ENCODE data around the gene ANKFY1.

ANKFY1 gene

GRCh38 chr17:4177806-4178205 is 86.0 kb downstream of the ANKFY1 start:
- no peak for DNase-seq (ENCODE audit: low spot score)

GRCh38 chr17:4176808-4177472 is 86.8 kb downstream of the ANKFY1 start:
- no peak for DNase-seq (ENCODE audit: low spot score)

- no peak for DNase-seq (ENCODE audit: low spot score)
These were observed 87.6 kb downstream of the ANKFY1 start for GRCh38 chr17:4175921-4176807.

- no peak for DNase-seq (ENCODE audit: low spot score)
These were observed 89.2 kb downstream of the ANKFY1 start for GRCh38 chr17:4174556-4174955.

GRCh38 chr17:4173781-4174180 is 90.0 kb downstream of the ANKFY1 start:
- no peak for DNase-seq (ENCODE audit: low spot score)

GRCh38 chr17:4172356-4172755 is 91.4 kb downstream of the ANKFY1 start:
- no peak for DNase-seq (ENCODE audit: low spot score)

GRCh38 chr17:4170639-4171280 is 93.0 kb downstream of the ANKFY1 start:
- DNase-seq (ENCODE audit: low spot score), result no peak

GRCh38 chr17:4167786-4168185 is 96.0 kb downstream of the ANKFY1 start:
- DNase-seq (ENCODE audit: low spot score), result no peak

GRCh38 chr17:4166419-4166818 is 97.4 kb downstream of the ANKFY1 start:
- DNase-seq (ENCODE audit: low spot score), result no peak

GRCh38 chr17:4165301-4166010 is 98.3 kb downstream of the ANKFY1 start:
- DNase-seq (ENCODE audit: low spot score), result no peak

- no peak for DNase-seq (ENCODE audit: low spot score)
These were observed 99.8 kb downstream of the ANKFY1 start for GRCh38 chr17:4163951-4164350.

GRCh38 chr17:4162775-4163466 is 100.9 kb downstream of the ANKFY1 start:
- DNase-seq (ENCODE audit: low spot score), result peak; percentile 22

- DNase-seq (ENCODE audit: low spot score), result no peak
These were observed 101.5 kb downstream of the ANKFY1 start for GRCh38 chr17:4162321-4162720.

- peak; percentile 62 for DNase-seq (ENCODE audit: low spot score)
These were observed 101.8 kb downstream of the ANKFY1 start for GRCh38 chr17:4161967-4162305.

- peak; percentile 18 for DNase-seq (ENCODE audit: low spot score)
These were observed 102.4 kb downstream of the ANKFY1 start for GRCh38 chr17:4161192-4161966.

GRCh38 chr17:4160294-4160859 is 103.4 kb downstream of the ANKFY1 start:
- DNase-seq (ENCODE audit: low spot score), result no peak

GRCh38 chr17:4159761-4160160 is 104.0 kb downstream of the ANKFY1 start:
- DNase-seq (ENCODE audit: low spot score), result no peak

GRCh38 chr17:4157618-4158333 is 106.0 kb downstream of the ANKFY1 start:
- no peak for DNase-seq (ENCODE audit: low spot score)

GRCh38 chr17:4156750-4157381 is 106.9 kb downstream of the ANKFY1 start:
- DNase-seq (ENCODE audit: low spot score), result no peak
